GM06990 (cell line): Measurements from ENCODE around the gene PNMA1.

Experiments
- DNase-seq: peaks from one replicate; pipeline ENCODE4 v3.0.0-alpha.2; 2011; ENCODE audit not compliant: insufficient read length; ENCODE audit errors: extremely low read depth
- H3K27me3 ChIP-seq: replicated peaks from 2 replicates; pipeline ENCODE4 v1.6.0; 2011; ENCODE audit warnings: low read length; ENCODE audit not compliant: control insufficient read depth, insufficient read depth
- H3K36me3 ChIP-seq: 2 replicates; pipeline ENCODE4 v1.5.1; 2011; ENCODE audit warnings: low read length; ENCODE audit not compliant: control insufficient read depth, insufficient read depth
- H3K4me3 ChIP-seq: replicated peaks from 2 replicates; pipeline ENCODE4 v1.5.1; 2011; ENCODE audit warnings: low read depth, mild to moderate bottlenecking, control low read depth, low read length
- CTCF ChIP-seq: IDR thresholded peaks from 2 replicates; pipeline ENCODE4 v1.5.1; 2011; ENCODE audit warnings: low read length, control low read depth, mild to moderate bottlenecking, inconsistent platforms; ENCODE audit not compliant: insufficient read depth, poor library complexity, severe bottlenecking

PNMA1 gene

GRCh38 chr14:73724696-73725095 lies 10.5 kb upstream of the PNMA1 start:
- no peak for TF ChIP-seq CTCF
- no peaks in the 10 kb centered on the region for H3K27me3 ChIP-seq
- DNase-seq: no peak
- no peak overlapping the region for H3K4me3 ChIP-seq
- H3K36me3 ChIP-seq: peaks cover 61% of the 10 kb centered on the region

GRCh38 chr14:73723797-73724661 lies 9.8 kb upstream of the PNMA1 start:
- TF ChIP-seq CTCF: no peak
- Histone ChIP-seq H3K27me3 (no peaks in the 10 kb centered on the region), H3K36me3 (peaks cover 63% of the 10 kb centered on the region), H3K4me3 (no peak overlapping the region)
- no peak for DNase-seq

GRCh38 chr14:73723406-73723796 lies 9.2 kb upstream of the PNMA1 start:
- H3K4me3 ChIP-seq: no peak overlapping the region
- no peak for TF ChIP-seq CTCF
- no peak for DNase-seq
- peaks cover 62% of the 10 kb centered on the region for H3K36me3 ChIP-seq
- H3K27me3 ChIP-seq: no peaks in the 10 kb centered on the region

GRCh38 chr14:73722581-73722980 lies 8.4 kb upstream of the PNMA1 start:
- no peak for DNase-seq
- TF ChIP-seq CTCF: no peak
- H3K36me3 ChIP-seq: peaks cover 67% of the 10 kb centered on the region
- no peak overlapping the region for H3K4me3 ChIP-seq
- no peaks in the 10 kb centered on the region for H3K27me3 ChIP-seq

- DNase-seq: no peak
- no peak for TF ChIP-seq CTCF
- H3K4me3 ChIP-seq: no peak overlapping the region
- H3K36me3 ChIP-seq: peaks cover 55% of the 10 kb centered on the region
- H3K27me3 ChIP-seq: no peaks in the 10 kb centered on the region
These were observed 7.1 kb upstream of the PNMA1 start for GRCh38 chr14:73721101-73721821.
